Choroid plexus epithelial cell (primary cell): ENCODE results near the gene CD226.
"Not testable (repeated sequence)": the region's sequence is repeated elsewhere in the genome, so short reads cannot be mapped to it uniquely, and the experiment has no call there.

ENCODE experiments used
- DNase-seq: peaks from one replicate; pipeline ENCODE4 v3.0.0-alpha.2; 2010; ENCODE audit warnings: low read depth
- H3K4me3 ChIP-seq: 2 replicates; pipeline ENCODE4 v1.5.1; 2011; ENCODE audit warnings: low read depth, mild to moderate bottlenecking, control low read depth, low read length, moderate library complexity
- CTCF ChIP-seq: conservative IDR thresholded peaks from 2 replicates; pipeline ENCODE4 v1.5.1; 2011; ENCODE audit warnings: low read depth, mild to moderate bottlenecking, control low read depth, inconsistent platforms, low read length, moderate library complexity

CD226 gene

GRCh38 chr18:69839497-69839896, 108.2 kb downstream of the CD226 start:
- no peak for DNase-seq
- H3K4me3 ChIP-seq: no peak overlapping the region
- TF ChIP-seq CTCF: no peak

- DNase-seq: no peak
- no peak for TF ChIP-seq CTCF
- H3K4me3 ChIP-seq: no peak overlapping the region
Observed at GRCh38 chr18:69838620-69839411, 108.9 kb downstream of the CD226 start.

GRCh38 chr18:69838003-69838402, 109.7 kb downstream of the CD226 start:
- H3K4me3 ChIP-seq: no peak overlapping the region
- no peak for TF ChIP-seq CTCF
- DNase-seq: no peak

- not testable (repeated sequence) for DNase-seq, H3K4me3 ChIP-seq
Observed at GRCh38 chr18:69834980-69835379, 112.7 kb downstream of the CD226 start.

- no peak overlapping the region for H3K4me3 ChIP-seq
- no peak for DNase-seq
- no peak for TF ChIP-seq CTCF
Observed at GRCh38 chr18:69830189-69830588, 117.5 kb downstream of the CD226 start.

- TF ChIP-seq CTCF: no peak
- DNase-seq: no peak
- H3K4me3 ChIP-seq: no peak overlapping the region
Observed at GRCh38 chr18:69820538-69820937, 127.1 kb downstream of the CD226 start.

- no peak for TF ChIP-seq CTCF
- no peak for DNase-seq
- H3K4me3 ChIP-seq: no peak overlapping the region
Observed at GRCh38 chr18:69819460-69819859, 128.2 kb downstream of the CD226 start.
